Sigmoid colon (tissue), 7 donors: ENCODE measurements around the gene GALM. TPM values are rescaled to one million over a fixed set of nuclear protein-coding genes. Genes with fewer than 3 reads are reported as not detected.

Experiments used
- DNase-seq: peaks from one replicate; pipeline ENCODE4 v3.0.0-alpha.2; 2019
- H3K27ac ChIP-seq, 4 donors: fragments of 200-600 bp; sonication (generic); one replicate each; pipeline ENCODE4 v1.5.1; 2016 to 2019; ENCODE audit warnings: mild to moderate bottlenecking in 1 of 4
- H3K27me3 ChIP-seq, 3 donors: fragments of 200-600 bp; sonication (generic); one replicate each; pipeline ENCODE4 v1.5.1; 2019; ENCODE audit warnings: mild to moderate bottlenecking in 1 of 3
- H3K36me3 ChIP-seq, 4 donors: fragments of 200-600 bp; sonication (generic); one replicate each; pipeline ENCODE4 v1.5.1; 2016 to 2019
- H3K4me1 ChIP-seq, 4 donors: fragments of 200-600 bp; sonication (generic); one replicate each; pipeline ENCODE4 v1.5.1; 2017 to 2019
- H3K4me3 ChIP-seq, 4 donors: fragments of 200-600 bp; sonication (generic); one replicate each; pipeline ENCODE4 v1.5.1; 2017 to 2019; ENCODE audit warnings: mild to moderate bottlenecking in 2 of 4, moderate library complexity in 1 of 4
- H3K9me3 ChIP-seq, 4 donors: fragments of 200-600 bp in 3 of 4; sonication (generic) in 3 of 4; one replicate each; pipeline versions ENCODE4 v1.5.1 to v1.6.1; 2013 to 2019
- EP300 ChIP-seq, 4 donors: sonication (generic); formaldehyde crosslinking; IDR thresholded peaks; one replicate each; pipeline ENCODE4 v1.6.1; 2017; ENCODE audit warnings: antibody characterized with exemption in 4 of 4
- POLR2A ChIP-seq, 2 donors: fragments of 450-650 bp; IDR thresholded peaks; one replicate each; pipeline ENCODE4 v1.6.1; 2016; ENCODE audit warnings: antibody characterized with exemption in 2 of 2, mild to moderate bottlenecking in 2 of 2, moderate library complexity in 2 of 2
- POLR2AphosphoS5 ChIP-seq, 4 donors: sonication (generic); formaldehyde crosslinking; IDR thresholded peaks; one replicate each; pipeline ENCODE4 v1.6.1; 2017; ENCODE audit warnings: antibody characterized with exemption in 4 of 4
- WGBS, 2 donors: extraction: QIAGEN DNeasy Blood & Tissue Kit; methylation state at CpG; one replicate each; pipeline ENCODE4 v1.1.7; 2013; 5-methylcytosine and 5-hydroxymethylcytosine counted together
- intact Hi-C: fragments of 100-400 bp; cut with DNase I; formaldehyde crosslinking; loops from one replicate; pipeline ENCODE4 v1.15.1; 2023
- polyA plus RNA-seq, 3 donors: library from polyadenylated mRNA; stranded (reverse); fragments of 200-250 nt; gene quantifications; one replicate each; pipeline ENCODE4 v1.2.3, GENCODE V29; 2013
- total RNA-seq, 4 donors: library from RNA; depleted of rRNA; stranded (reverse); fragments of >200 nt; gene quantifications; one replicate each; pipeline ENCODE4 v1.1.0, GENCODE V29; 2016
- TF ChIP-seq, protein P1 (sequence below), 4 experiments: fragments of 450-650 bp in 3 of 4; fragments of 200-600 bp in 1 of 4; IDR thresholded peaks; one replicate each; pipeline ENCODE4 v1.5.1; 2016 to 2019; ENCODE audit warnings: antibody characterized with exemption in 4 of 4, mild to moderate bottlenecking in 3 of 4, moderate library complexity in 2 of 4
- donor health status: healthy with polysubstance abuse.
- donor health status: Bipolar disorder and iron deficiency.
- donor health status: healthy.

Gene GALM
- total and polyA plus RNA-seq, 7 donors: 9.5 to 45.1 (median 35.2) TPM

DNA sequence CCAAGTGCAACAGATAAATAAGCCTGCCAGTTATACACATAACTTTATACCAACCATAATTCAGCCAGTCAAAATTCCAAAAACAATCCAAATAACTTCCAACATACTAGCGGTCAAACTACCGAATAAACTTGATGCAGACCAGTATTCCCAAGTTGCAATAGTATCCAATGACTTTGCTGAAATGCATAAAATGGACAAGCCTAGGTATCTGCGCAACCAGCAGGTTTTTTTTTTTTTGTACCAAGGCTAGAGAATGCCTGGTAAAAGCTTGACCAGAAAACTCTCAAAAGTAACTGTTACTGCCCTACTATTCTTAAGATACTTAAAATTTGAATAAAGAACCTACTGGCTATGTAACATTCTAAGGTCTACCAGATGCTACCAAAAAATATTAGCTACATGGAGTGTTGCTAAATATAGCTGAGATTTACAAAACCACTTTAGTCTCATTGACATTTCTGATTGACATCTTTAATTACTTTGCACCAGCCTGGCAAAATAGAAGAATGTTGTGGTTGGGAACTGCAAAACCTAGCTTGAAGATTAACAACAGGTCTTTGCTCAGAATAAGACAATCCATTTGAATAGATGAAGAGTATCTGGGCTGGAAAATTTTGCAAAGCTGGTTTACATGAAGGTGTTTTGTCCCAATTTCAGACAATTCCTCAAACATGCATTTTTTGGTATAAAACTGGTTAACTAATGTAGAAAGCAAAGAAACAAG, 77.9 kb downstream of the GALM start:
- H3K27ac ChIP-seq: peak overlapping the region in 3 of 4 donors; percentile 28 to 85 (median 81)
- H3K27me3 ChIP-seq: no peaks in the 10 kb centered on the region
- no peaks in the 10 kb centered on the region for H3K9me3 ChIP-seq
- H3K4me3 ChIP-seq: no peak overlapping the region
- TF ChIP-seq, protein P1, sequence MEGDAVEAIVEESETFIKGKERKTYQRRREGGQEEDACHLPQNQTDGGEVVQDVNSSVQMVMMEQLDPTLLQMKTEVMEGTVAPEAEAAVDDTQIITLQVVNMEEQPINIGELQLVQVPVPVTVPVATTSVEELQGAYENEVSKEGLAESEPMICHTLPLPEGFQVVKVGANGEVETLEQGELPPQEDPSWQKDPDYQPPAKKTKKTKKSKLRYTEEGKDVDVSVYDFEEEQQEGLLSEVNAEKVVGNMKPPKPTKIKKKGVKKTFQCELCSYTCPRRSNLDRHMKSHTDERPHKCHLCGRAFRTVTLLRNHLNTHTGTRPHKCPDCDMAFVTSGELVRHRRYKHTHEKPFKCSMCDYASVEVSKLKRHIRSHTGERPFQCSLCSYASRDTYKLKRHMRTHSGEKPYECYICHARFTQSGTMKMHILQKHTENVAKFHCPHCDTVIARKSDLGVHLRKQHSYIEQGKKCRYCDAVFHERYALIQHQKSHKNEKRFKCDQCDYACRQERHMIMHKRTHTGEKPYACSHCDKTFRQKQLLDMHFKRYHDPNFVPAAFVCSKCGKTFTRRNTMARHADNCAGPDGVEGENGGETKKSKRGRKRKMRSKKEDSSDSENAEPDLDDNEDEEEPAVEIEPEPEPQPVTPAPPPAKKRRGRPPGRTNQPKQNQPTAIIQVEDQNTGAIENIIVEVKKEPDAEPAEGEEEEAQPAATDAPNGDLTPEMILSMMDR (IDR thresholded peaks at IDR 0.05): no peak
- TF ChIP-seq POLR2A (IDR thresholded peaks at IDR 0.05) (no peak), POLR2AphosphoS5 (IDR thresholded peaks at IDR 0.05) (no peak), EP300 (IDR thresholded peaks at IDR 0.05) (no peak)
- H3K36me3 ChIP-seq: peaks cover 36 to 63% (median 48%) of the 10 kb centered on the region in 4 donors
- H3K4me1 ChIP-seq: peaks cover 0 to 75% (median 55%) of the 10 kb centered on the region in 4 donors
- intact Hi-C loops: loop anchor here (5.0 kb wide), 1 partner anchor 207 kb away; no protein-coding TSS in a partner anchor
- WGBS, 2 donors: 86 to 90% methylated on average over 3 of the region's 3 CpGs
- no peak for DNase-seq

DNA sequence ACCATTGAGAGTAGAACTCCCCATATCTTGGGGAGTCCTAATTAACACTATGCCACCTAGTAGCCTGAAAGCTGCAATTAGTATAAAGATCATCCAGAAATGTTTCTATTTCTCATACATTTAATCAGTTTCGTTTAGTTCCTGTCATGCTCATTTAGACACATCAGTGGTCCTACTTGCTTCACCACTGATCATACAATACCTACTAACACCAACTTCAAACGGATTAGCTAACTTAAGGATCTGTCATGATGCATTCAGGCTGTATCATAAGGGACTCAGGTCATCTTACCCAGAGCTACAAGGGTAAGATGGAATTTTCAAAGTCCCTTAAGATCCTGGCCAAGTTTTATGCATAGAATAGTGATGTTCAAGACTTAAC, 78.5 kb downstream of the GALM start:
- DNase-seq: no peak
- TF ChIP-seq EP300 (IDR thresholded peaks at IDR 0.05) (no peak), POLR2A (IDR thresholded peaks at IDR 0.05) (no peak), POLR2AphosphoS5 (IDR thresholded peaks at IDR 0.05) (no peak)
- TF ChIP-seq, protein P1 (IDR thresholded peaks at IDR 0.05): no peak
- no peaks in the 10 kb centered on the region for H3K27me3 ChIP-seq
- 28 to 51% methylated on average over 2 of the region's 2 CpGs for WGBS, 2 donors
- no peaks in the 10 kb centered on the region for H3K9me3 ChIP-seq
- H3K36me3 ChIP-seq: peaks cover 39 to 68% (median 51%) of the 10 kb centered on the region in 4 donors
- peaks cover 0 to 80% (median 60%) of the 10 kb centered on the region in 4 donors for H3K4me1 ChIP-seq
- H3K27ac ChIP-seq: peak overlapping the region in 2 of 4 donors; percentile 81 to 85
- H3K4me3 ChIP-seq: no peak overlapping the region
- intact Hi-C loops: loop anchor here (5.0 kb wide), 1 partner anchor 207 kb away; no protein-coding TSS in a partner anchor

DNA sequence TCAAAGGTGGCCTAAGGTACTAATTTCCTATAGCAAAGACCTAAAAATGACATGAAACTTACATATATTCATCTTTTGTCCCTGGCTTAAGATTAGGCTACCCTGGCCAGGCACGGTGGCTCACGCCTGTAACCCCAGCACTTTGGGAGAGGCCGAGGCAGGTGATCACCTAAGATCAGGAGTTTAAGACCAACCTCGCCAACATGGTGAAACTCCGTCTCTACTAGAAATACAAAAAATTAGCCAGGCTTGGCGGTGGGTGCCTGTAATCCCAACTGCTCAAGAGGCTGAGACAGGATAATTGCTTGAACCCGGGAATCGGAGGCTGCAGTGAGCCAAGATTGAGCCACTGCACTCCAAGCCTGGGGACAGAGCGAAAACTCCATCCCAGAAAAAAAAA, 79.4 kb downstream of the GALM start:
- TF ChIP-seq, protein P1 (IDR thresholded peaks at IDR 0.05): no peak
- TF ChIP-seq POLR2A (IDR thresholded peaks at IDR 0.05) (no peak), EP300 (IDR thresholded peaks at IDR 0.05) (no peak), POLR2AphosphoS5 (IDR thresholded peaks at IDR 0.05) (no peak)
- intact Hi-C loops: loop anchor here (5.0 kb wide), 1 partner anchor 428 kb away; no protein-coding TSS in a partner anchor
- H3K4me3 ChIP-seq: no peak overlapping the region
- no peak for DNase-seq
- peak overlapping the region in 1 of 4 donors; percentile 85 for H3K27ac ChIP-seq
- peaks cover 0 to 84% (median 65%) of the 10 kb centered on the region in 4 donors for H3K4me1 ChIP-seq
- H3K27me3 ChIP-seq: no peaks in the 10 kb centered on the region
- H3K9me3 ChIP-seq: no peaks in the 10 kb centered on the region
- peaks cover 39 to 72% (median 49%) of the 10 kb centered on the region in 4 donors for H3K36me3 ChIP-seq
- 84 to 92% methylated on average over 9 of the region's 9 CpGs for WGBS, 2 donors

DNA sequence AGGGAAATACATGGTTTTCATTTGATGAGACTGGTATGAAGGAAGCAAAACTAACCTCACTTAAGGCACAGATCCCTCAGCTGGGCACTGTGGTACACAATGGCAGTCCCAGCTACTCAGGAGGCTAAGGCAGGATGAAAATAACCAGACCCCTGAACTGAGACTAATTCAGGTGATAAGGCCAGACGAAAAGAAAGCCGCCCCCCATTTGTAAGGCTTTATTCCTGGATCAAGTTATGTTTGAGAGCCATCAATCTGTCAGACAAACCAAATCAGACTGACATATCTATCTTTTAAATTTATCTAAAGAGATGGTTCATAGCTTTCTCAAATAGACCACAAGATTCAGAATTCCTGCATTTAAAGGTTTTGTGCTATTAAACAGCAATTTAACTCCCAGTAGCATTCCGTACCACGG, 81.1 kb downstream of the GALM start:
- TF ChIP-seq POLR2AphosphoS5 (IDR thresholded peaks at IDR 0.05) (no peak), EP300 (IDR thresholded peaks at IDR 0.05) (no peak), POLR2A (IDR thresholded peaks at IDR 0.05) (no peak)
- TF ChIP-seq, protein P1 (IDR thresholded peaks at IDR 0.05): no peak
- Histone ChIP-seq H3K4me1 (peaks cover 0 to 74% (median 63%) of the 10 kb centered on the region in 4 donors), H3K27me3 (no peaks in the 10 kb centered on the region), H3K36me3 (peaks cover 39 to 72% (median 49%) of the 10 kb centered on the region in 4 donors), H3K27ac (peak overlapping the region in 3 of 4 donors; percentile 4 to 46 (median 36)), H3K9me3 (no peaks in the 10 kb centered on the region), H3K4me3 (no peak overlapping the region)
- intact Hi-C loops: loop anchor here (5.0 kb wide), 1 partner anchor 430 kb away; no protein-coding TSS in a partner anchor
- DNase-seq: no peak
- 53 to 78% methylated on average over 4 of the region's 4 CpGs for WGBS, 2 donors
